DOHH2 (cell line): ENCODE measurements around the gene TOPAZ1.

Source experiments
- H3F3A ChIP-seq: fragments of 200-600 bp; sonication (generic), shearing (Covaris generic); 2 replicates; pipeline ENCODE4 v1.6.0; 2016; ENCODE audit warnings: antibody characterized with exemption, mild to moderate bottlenecking; ENCODE audit not compliant: control insufficient read depth, insufficient read depth
- H3K27ac ChIP-seq: fragments of 200-600 bp; sonication (generic); 2 replicates; pipeline ENCODE4 v1.5.1; 2014; ENCODE audit warnings: low read depth, mild to moderate bottlenecking, low read length, moderate library complexity
- H3K27me3 ChIP-seq: fragments of 200-600 bp; sonication (generic); 2 replicates; pipeline ENCODE4 v1.6.1; 2014; ENCODE audit warnings: mild to moderate bottlenecking, low read length, mixed read lengths; ENCODE audit not compliant: control insufficient read depth
- H3K36me3 ChIP-seq: fragments of 200-600 bp; sonication (generic); 2 replicates; pipeline ENCODE4 v1.6.1; 2014; ENCODE audit warnings: mild to moderate bottlenecking, low read length, moderate library complexity, mixed read lengths; ENCODE audit not compliant: control insufficient read depth
- H3K4me1 ChIP-seq: fragments of 200-600 bp; sonication (generic); 2 replicates; pipeline ENCODE4 v1.6.1; 2014; ENCODE audit warnings: mild to moderate bottlenecking, low read length, mixed read lengths; ENCODE audit not compliant: control insufficient read depth
- H3K4me2 ChIP-seq: fragments of 200-600 bp; sonication (generic); 2 replicates; pipeline ENCODE4 v1.6.0; 2014; ENCODE audit warnings: mild to moderate bottlenecking, low read length, moderate library complexity
- H3K4me3 ChIP-seq: fragments of 200-600 bp; sonication (generic); 2 replicates; pipeline ENCODE4 v1.5.1; 2014; ENCODE audit warnings: mild to moderate bottlenecking, low read length, mixed read lengths
- H3K79me2 ChIP-seq: fragments of 200-600 bp; sonication (generic); 2 replicates; pipeline ENCODE4 v1.6.1; 2014; ENCODE audit warnings: mild to moderate bottlenecking, low read length, mixed read lengths; ENCODE audit not compliant: control insufficient read depth
- H3K9me2 ChIP-seq: fragments of 200-600 bp; sonication (generic); replicated peaks from 2 replicates; pipeline ENCODE4 v1.6.1; 2014; ENCODE audit warnings: mild to moderate bottlenecking, low read length, mixed read lengths; ENCODE audit not compliant: control insufficient read depth
- H3K9me3 ChIP-seq: fragments of 200-600 bp; sonication (generic); 2 replicates; pipeline ENCODE4 v1.6.1; 2014; ENCODE audit warnings: antibody characterized with exemption, low read length, mixed read lengths; ENCODE audit not compliant: control insufficient read depth, insufficient read depth
- H4K20me1 ChIP-seq: fragments of 200-600 bp; sonication (generic); 2 replicates; pipeline ENCODE4 v1.6.0; 2014; ENCODE audit warnings: low read depth, mild to moderate bottlenecking, antibody characterized with exemption, low read length, moderate library complexity; ENCODE audit not compliant: control insufficient read depth, insufficient read depth
- EZH2phosphoT487 ChIP-seq: fragments of 200-600 bp; sonication (generic); IDR thresholded peaks from 2 replicates; pipeline ENCODE4 v1.6.1; 2017; ENCODE audit warnings: borderline replicate concordance, mild to moderate bottlenecking, antibody characterized with exemption, low read length, moderate library complexity, mixed read lengths
- TF ChIP-seq, protein P1 (sequence below): fragments of 200-600 bp; sonication (generic); IDR thresholded peaks from one replicate; pipeline ENCODE4 v1.5.1; 2014; ENCODE audit warnings: antibody characterized with exemption, mild to moderate bottlenecking, low read depth, low read length; ENCODE audit not compliant: poor library complexity, severe bottlenecking

The TOPAZ1 gene

DNA sequence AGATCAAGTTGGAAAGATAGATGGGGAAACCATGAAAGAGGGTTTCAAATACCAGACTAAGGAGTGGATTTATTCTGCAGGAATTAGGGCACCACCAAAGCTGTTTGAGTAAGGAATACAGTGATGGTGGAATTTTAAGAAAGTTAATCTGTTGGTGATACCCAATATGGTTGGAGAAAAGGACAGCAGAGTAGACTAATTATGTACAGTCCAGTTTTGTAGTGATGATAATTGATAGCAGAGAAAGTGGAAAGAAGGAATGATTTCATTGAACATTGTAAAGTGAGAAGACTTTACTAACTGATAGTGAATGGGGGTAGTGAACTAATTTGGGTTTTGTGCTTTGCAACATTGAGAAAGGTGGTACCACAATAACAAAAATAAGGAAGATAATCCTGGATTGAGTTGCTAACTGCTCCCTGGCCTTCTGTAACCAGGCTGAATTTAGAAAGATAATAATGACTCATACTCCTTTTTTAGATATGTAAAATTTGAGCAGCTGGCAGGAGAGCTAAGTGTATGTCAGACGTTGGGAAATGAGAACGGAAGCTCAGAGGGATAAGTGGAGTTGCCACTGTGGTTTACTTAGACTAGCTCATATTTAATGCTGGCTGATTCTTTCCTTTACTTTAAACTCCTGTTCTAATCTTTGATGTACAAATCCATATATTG, 113.8 kb downstream of the TOPAZ1 start:
- Histone ChIP-seq H4K20me1 (no peaks in the 10 kb centered on the region), H3K79me2 (peaks cover 14% of the 10 kb centered on the region), H3K36me3 (no peaks in the 10 kb centered on the region), H3K27me3 (no peaks in the 10 kb centered on the region), H3K27ac (no peak overlapping the region), H3K9me3 (no peaks in the 10 kb centered on the region), H3K4me2 (no peak overlapping the region), H3K4me3 (no peak overlapping the region), H3F3A (no peaks in the 10 kb centered on the region), H3K4me1 (no peaks in the 10 kb centered on the region), H3K9me2 (no peaks in the 10 kb centered on the region)
- no peak for TF ChIP-seq EZH2phosphoT487
- TF ChIP-seq, protein P1, sequence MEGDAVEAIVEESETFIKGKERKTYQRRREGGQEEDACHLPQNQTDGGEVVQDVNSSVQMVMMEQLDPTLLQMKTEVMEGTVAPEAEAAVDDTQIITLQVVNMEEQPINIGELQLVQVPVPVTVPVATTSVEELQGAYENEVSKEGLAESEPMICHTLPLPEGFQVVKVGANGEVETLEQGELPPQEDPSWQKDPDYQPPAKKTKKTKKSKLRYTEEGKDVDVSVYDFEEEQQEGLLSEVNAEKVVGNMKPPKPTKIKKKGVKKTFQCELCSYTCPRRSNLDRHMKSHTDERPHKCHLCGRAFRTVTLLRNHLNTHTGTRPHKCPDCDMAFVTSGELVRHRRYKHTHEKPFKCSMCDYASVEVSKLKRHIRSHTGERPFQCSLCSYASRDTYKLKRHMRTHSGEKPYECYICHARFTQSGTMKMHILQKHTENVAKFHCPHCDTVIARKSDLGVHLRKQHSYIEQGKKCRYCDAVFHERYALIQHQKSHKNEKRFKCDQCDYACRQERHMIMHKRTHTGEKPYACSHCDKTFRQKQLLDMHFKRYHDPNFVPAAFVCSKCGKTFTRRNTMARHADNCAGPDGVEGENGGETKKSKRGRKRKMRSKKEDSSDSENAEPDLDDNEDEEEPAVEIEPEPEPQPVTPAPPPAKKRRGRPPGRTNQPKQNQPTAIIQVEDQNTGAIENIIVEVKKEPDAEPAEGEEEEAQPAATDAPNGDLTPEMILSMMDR = no peak

DNA sequence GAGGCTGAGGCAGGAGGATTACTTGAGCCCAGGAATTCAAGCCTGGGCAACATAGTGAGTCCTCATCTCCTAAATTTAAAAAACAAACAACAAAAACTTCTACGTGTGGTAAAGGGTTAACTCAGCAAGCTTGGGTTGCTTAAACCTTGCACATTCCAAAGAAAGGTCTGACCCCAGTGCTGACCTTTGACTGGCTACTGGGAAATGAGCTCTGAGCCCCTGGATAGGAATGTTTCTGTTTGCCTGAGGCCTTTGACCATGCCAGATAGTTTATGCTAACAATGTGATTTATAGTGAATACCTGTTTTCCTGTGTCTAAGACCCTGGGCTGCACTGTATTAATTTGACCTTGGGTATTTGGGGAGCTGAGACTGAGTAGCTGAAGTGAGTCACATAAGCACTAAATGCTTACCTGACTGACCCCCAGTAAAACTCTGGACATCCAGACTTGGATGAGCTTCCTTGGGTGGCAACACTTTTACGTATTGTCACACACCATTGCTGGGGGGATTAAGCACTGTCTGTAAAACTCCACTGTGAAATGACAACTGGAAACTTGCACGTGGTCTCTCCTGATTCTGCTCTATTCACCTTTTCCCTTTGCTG, 117.6 kb downstream of the TOPAZ1 start:
- no peaks in the 10 kb centered on the region for H3K27me3 ChIP-seq
- no peaks in the 10 kb centered on the region for H3K9me2 ChIP-seq
- H3K4me1 ChIP-seq = no peaks in the 10 kb centered on the region
- H3K36me3 ChIP-seq = no peaks in the 10 kb centered on the region
- TF ChIP-seq, protein P1 = no peak
- TF ChIP-seq EZH2phosphoT487 = no peak
- H3K27ac ChIP-seq = no peak overlapping the region
- H3K79me2 ChIP-seq = no peaks in the 10 kb centered on the region; the same call in 1 of the 2 replicates
- H3K9me3 ChIP-seq = no peaks in the 10 kb centered on the region
- no peak overlapping the region for H3K4me3 ChIP-seq
- no peaks in the 10 kb centered on the region for H4K20me1 ChIP-seq
- no peaks in the 10 kb centered on the region for H3F3A ChIP-seq
- H3K4me2 ChIP-seq = no peak overlapping the region

DNA sequence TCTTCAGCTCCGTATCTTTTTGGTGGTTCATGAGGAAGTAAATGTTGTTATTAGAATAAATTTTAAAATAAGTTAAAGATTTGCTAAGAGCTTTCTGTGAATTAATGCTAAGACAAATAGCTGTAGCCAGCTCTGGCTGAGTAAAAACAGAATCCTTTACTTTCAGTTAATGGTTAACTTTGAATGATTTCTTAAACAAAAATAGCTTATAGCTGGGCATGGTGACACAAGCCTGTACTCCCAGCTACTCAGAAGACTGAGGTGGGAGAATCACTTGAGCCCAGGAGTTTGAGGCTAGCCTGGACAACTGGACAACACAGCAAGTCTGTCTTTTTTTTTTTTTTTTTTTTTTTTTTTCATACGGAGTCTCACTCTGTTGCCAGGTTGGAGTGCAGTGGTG, 121.9 kb downstream of the TOPAZ1 start:
- TF ChIP-seq, protein P1 = no peak
- no peak for TF ChIP-seq EZH2phosphoT487
- no peak overlapping the region for H3K27ac ChIP-seq

More for the DNA sequence above, 121.9 kb downstream of the TOPAZ1 start:
- Histone ChIP-seq H3K27me3 (no peaks in the 10 kb centered on the region), H4K20me1 (no peaks in the 10 kb centered on the region), H3K4me3 (no peak overlapping the region), H3K79me2 (no peaks in the 10 kb centered on the region), H3K9me3 (no peaks in the 10 kb centered on the region), H3K36me3 (no peaks in the 10 kb centered on the region; the same call in 1 of the 2 replicates), H3K4me2 (no peak overlapping the region), H3K4me1 (no peaks in the 10 kb centered on the region), H3K9me2 (no peaks in the 10 kb centered on the region), H3F3A (no peaks in the 10 kb centered on the region)
